Esophagus squamous epithelium (tissue), 4 donors: ENCODE measurements around the gene NRG3.

Experiments
- CTCF ChIP-seq, 6 experiments: fragments of 450-650 bp in 4 of 6; fragments of 200-600 bp in 2 of 6; sonication (generic) in 2 of 6; IDR thresholded peaks; one replicate each; pipeline ENCODE4 v1.5.1; 2016 to 2019; ENCODE audit warnings: antibody characterized with exemption in 6 of 6, mild to moderate bottlenecking in 4 of 6, moderate library complexity in 4 of 6
- POLR2A ChIP-seq, 4 donors: fragments of 450-650 bp; IDR thresholded peaks; one replicate each; pipeline ENCODE4 v1.6.1; 2017; ENCODE audit warnings: antibody characterized with exemption in 4 of 4, mild to moderate bottlenecking in 4 of 4, moderate library complexity in 3 of 4

- TF ChIP-seq CTCF (IDR thresholded peaks at IDR 0.05) (no peak), POLR2A (IDR thresholded peaks at IDR 0.05) (no peak)
These were observed 444.6 kb downstream of the NRG3 start for GRCh38 chr10:82319562-82319961.
